Measurements from ENCODE around the gene RALGAPA1. TPM values are rescaled to one million over a fixed set of nuclear protein-coding genes. Genes with fewer than 3 reads are reported as not detected.

RALGAPA1 gene
- total RNA-seq, 1 donor from 2014 or later = 63.1 TPM

Other genes starting within 250 kb of the RALGAPA1 start
- 6.1 TPM for gene BRMS1L, start 17.0 kb upstream of the RALGAPA1 start, total RNA-seq